IgD-negative memory B cell (primary cell): ENCODE results near the gene IGF2BP1. TPM values are rescaled to one million over a fixed set of nuclear protein-coding genes. Genes with fewer than 3 reads are reported as not detected.
"Not testable (repeated sequence)": the region's sequence is repeated elsewhere in the genome, so short reads cannot be mapped to it uniquely, and the experiment has no call there.

ENCODE experiments used
- H3K27ac Mint-ChIP-seq, 3 donors: one replicate each; pipeline ENCODE4 v1.8.0; 2020 to 2022; ENCODE audit warnings: mild to moderate bottlenecking in 3 of 3, mixed read lengths in 3 of 3, moderate library complexity in 1 of 3
- H3K27me3 Mint-ChIP-seq: one replicate; pipeline ENCODE4 v1.8.0; 2021; ENCODE audit warnings: mixed read lengths
- H3K36me3 Mint-ChIP-seq: one replicate; pipeline ENCODE4 v1.8.0; 2020; ENCODE audit warnings: mild to moderate bottlenecking, mixed read lengths
- H3K4me1 Mint-ChIP-seq, 3 donors: one replicate each; pipeline ENCODE4 v1.8.0; 2020 to 2022; ENCODE audit warnings: mixed read lengths in 3 of 3, mild to moderate bottlenecking in 1 of 3
- H3K4me3 Mint-ChIP-seq, 4 donors: one replicate each; pipeline ENCODE4 v1.8.0; 2020 to 2022; ENCODE audit warnings: mild to moderate bottlenecking in 4 of 4, mixed read lengths in 4 of 4, moderate library complexity in 3 of 4
- H3K9me3 Mint-ChIP-seq, 3 donors: one replicate each; pipeline ENCODE4 v1.8.0; 2020 to 2021; ENCODE audit warnings: mixed read lengths in 3 of 3, mild to moderate bottlenecking in 1 of 3
- polyA plus RNA-seq: library from polyadenylated mRNA; unstranded; fragments of 300-500 nt; fragmentation: Illumina TruSeq; gene quantifications from one replicate; pipeline ENCODE4 v1.2.3, GENCODE V29; 2021

Gene IGF2BP1
- polyA plus RNA-seq, 1 donor from 2014 or later = not detected

DNA sequence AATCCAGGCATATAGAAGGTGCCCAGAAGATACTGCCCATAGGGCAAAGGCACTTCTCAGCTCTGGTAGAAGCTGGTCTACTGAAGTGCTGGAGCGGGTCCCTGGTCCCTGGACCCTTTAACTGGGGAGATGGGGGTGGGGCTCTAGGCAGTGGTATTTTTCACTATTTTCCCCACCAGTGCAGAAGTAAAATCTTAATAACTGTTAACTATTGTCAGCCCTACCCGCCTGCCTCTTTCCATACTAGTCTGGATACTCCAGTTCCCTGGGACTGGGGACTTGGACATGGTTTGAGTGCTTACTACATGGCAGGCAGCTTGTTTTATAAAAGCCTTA is 24.6 kb downstream of the IGF2BP1 start:
- no peak overlapping the region for H3K4me3 Mint-ChIP-seq
- no peaks in the 10 kb centered on the region for H3K36me3 Mint-ChIP-seq
- H3K4me1 Mint-ChIP-seq = no peaks in the 10 kb centered on the region
- H3K9me3 Mint-ChIP-seq = no peaks in the 10 kb centered on the region
- peaks cover 2% of the 10 kb centered on the region for H3K27me3 Mint-ChIP-seq
- no peak overlapping the region for H3K27ac Mint-ChIP-seq

DNA sequence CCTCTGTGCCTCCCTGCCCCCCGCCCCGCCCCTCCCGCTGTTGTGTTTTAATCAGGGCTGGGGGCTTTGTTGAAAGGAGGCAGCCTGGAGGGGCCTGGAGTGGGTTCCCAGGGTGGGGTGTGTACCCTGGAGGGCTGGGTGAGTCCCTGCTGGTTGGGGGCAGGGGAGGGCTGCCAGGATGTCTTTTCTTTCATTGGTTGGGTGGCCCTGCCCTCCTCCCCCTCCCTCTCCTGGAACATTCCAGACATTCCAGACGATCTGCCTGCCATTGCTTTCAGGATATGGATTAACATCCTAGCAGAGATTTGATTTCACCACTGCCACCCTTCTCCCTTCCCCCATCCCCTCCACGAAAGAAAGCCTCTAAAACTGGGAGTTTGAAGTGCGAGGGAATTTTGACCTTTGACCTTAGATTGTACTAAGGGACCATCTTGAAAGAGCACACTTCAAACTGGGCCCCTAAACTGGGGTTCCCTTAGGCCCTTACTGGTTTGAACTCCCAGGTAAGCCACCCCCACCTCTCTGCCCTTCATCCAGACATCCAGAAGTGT is 25.3 kb downstream of the IGF2BP1 start:
- peaks cover 2% of the 10 kb centered on the region for H3K27me3 Mint-ChIP-seq
- no peaks in the 10 kb centered on the region for H3K4me1 Mint-ChIP-seq
- H3K4me3 Mint-ChIP-seq = no peak overlapping the region
- no peak overlapping the region for H3K27ac Mint-ChIP-seq
- no peaks in the 10 kb centered on the region for H3K9me3 Mint-ChIP-seq
- no peaks in the 10 kb centered on the region for H3K36me3 Mint-ChIP-seq

- H3K4me1 Mint-ChIP-seq = no peaks in the 10 kb centered on the region
- no peaks in the 10 kb centered on the region for H3K9me3 Mint-ChIP-seq
- no peaks in the 10 kb centered on the region for H3K36me3 Mint-ChIP-seq
- no peak overlapping the region for H3K4me3 Mint-ChIP-seq
- H3K27ac Mint-ChIP-seq = no peak overlapping the region
- peaks cover 2% of the 10 kb centered on the region for H3K27me3 Mint-ChIP-seq
These were observed 27.3 kb downstream of the IGF2BP1 start for GRCh38 chr17:49024523-49024922.

- H3K4me1 Mint-ChIP-seq, H3K27ac Mint-ChIP-seq, H3K4me3 Mint-ChIP-seq, H3K9me3 Mint-ChIP-seq, H3K27me3 Mint-ChIP-seq, H3K36me3 Mint-ChIP-seq: not testable (repeated sequence)
These were observed 29.3 kb downstream of the IGF2BP1 start for GRCh38 chr17:49026447-49026846.

GRCh38 chr17:49028271-49028670 is 31.1 kb downstream of the IGF2BP1 start:
- Mint-ChIP-seq H3K9me3 (no peaks in the 10 kb centered on the region), H3K27me3 (no peaks in the 10 kb centered on the region), H3K4me1 (peaks cover 0 to 6% (median 6%) of the 10 kb centered on the region in 3 donors), H3K27ac (no peak overlapping the region), H3K36me3 (no peaks in the 10 kb centered on the region), H3K4me3 (no peak overlapping the region)

DNA sequence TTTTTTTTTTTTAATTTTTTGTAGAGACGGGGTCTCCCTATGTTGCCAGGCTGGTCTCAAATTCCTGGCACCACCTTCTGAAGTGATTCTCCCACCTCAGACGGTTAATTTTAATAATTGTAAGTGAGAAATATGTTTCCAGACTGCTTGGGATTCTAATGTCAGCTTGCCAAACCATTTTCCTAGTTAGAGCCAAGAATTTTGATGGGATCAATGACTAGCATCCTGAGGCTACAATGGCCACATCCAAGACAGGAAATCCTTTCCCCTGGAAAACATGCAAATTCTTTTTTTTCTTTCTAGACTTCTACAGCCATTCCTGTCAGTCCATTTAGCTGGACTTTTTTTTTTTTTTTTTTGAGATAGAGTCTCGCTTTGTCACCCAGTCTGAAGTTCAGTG is 32.6 kb downstream of the IGF2BP1 start:
- Mint-ChIP-seq H3K27ac (no peak overlapping the region), H3K27me3 (no peaks in the 10 kb centered on the region), H3K4me1 (peaks cover 0 to 6% (median 6%) of the 10 kb centered on the region in 3 donors), H3K4me3 (no peak overlapping the region), H3K36me3 (no peaks in the 10 kb centered on the region), H3K9me3 (no peaks in the 10 kb centered on the region)

GRCh38 chr17:49031965-49032928 is 35.1 kb downstream of the IGF2BP1 start:
- Mint-ChIP-seq H3K27ac (no peak overlapping the region), H3K27me3 (peaks cover 1% of the 10 kb centered on the region), H3K4me3 (no peak overlapping the region), H3K36me3 (peaks cover 2% of the 10 kb centered on the region), H3K9me3 (no peaks in the 10 kb centered on the region), H3K4me1 (peaks cover 0 to 8% (median 6%) of the 10 kb centered on the region in 3 donors)

DNA sequence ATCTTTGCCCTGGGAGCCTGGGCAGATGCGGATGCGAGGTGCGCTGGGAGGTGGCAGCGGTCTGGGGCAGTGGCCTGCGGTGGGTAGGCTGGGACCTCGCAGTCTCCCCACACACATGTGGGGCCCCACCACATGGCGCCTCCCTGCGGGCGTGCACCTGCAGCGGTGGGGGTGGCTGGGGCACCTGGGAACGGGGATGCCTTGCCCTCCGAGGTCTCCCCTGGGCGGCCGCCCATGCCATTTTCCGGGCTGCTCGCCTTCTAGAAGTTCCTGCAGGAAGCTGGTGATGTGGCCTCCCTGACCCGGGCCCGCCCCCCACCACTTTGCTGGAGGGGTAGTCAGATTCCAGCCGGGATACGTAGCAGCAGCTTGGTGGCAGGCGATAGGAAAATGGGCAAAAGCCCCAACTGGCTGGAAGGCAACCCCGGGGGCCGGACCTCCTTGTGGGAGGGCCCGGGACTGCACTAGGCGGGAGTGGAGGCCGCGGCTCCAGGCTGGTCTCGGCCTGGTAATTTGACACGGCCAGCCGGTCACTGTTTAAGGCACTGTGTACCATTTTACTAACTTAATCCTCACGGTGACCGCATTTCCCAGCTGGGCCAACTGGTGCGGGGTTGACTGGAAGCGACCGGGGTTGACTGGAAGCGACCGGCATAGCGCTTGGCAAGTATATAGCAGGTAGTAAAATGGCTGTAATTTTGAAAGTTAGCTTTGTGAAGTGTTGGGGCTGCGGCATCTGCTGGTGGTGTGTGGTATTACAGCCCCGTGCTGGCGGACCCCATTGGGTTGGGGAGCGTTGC is 38.5 kb downstream of the IGF2BP1 start:
- peaks cover 2% of the 10 kb centered on the region for H3K36me3 Mint-ChIP-seq
- peaks cover 1% of the 10 kb centered on the region for H3K27me3 Mint-ChIP-seq
- no peak overlapping the region for H3K27ac Mint-ChIP-seq
- no peaks in the 10 kb centered on the region for H3K9me3 Mint-ChIP-seq
- H3K4me3 Mint-ChIP-seq = no peak overlapping the region
- H3K4me1 Mint-ChIP-seq = peaks cover 0 to 9% (median 6%) of the 10 kb centered on the region in 3 donors

DNA sequence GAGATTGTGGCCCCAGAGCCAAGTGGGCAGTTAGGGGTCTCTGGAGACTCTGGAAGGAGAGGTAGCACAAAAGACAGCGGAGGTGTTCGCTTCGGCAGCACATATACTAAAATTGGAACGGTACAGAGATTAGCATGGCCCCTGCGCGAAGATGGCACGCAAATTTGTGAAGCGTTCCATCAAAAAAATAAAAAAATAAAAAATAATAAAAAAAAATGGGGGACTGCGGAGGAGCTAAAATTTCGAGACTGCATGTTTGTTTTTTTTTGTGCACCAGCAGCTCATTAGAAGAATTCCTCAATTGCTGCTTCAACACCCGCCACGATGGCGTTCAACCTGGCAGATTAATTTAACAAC is 39.1 kb downstream of the IGF2BP1 start:
- peaks cover 0 to 9% (median 6%) of the 10 kb centered on the region in 3 donors for H3K4me1 Mint-ChIP-seq
- H3K27ac Mint-ChIP-seq = no peak overlapping the region
- H3K36me3 Mint-ChIP-seq = peaks cover 2% of the 10 kb centered on the region
- H3K27me3 Mint-ChIP-seq = peaks cover 1% of the 10 kb centered on the region
- H3K9me3 Mint-ChIP-seq = no peaks in the 10 kb centered on the region
- no peak overlapping the region for H3K4me3 Mint-ChIP-seq

DNA sequence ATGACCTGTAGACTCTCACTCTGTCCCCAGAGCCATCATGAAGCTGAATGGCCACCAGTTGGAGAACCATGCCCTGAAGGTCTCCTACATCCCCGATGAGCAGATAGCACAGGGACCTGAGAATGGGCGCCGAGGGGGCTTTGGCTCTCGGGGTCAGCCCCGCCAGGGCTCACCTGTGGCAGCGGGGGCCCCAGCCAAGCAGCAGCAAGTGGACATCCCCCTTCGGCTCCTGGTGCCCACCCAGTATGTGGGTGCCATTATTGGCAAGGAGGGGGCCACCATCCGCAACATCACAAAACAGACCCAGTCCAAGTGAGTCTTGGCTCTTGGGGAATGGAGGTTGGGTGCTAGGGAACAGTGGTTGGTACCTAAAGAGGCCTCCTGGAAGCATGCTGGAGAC is 41.0 kb downstream of the IGF2BP1 start:
- peaks cover 2% of the 10 kb centered on the region for H3K36me3 Mint-ChIP-seq
- H3K27ac Mint-ChIP-seq = no peak overlapping the region
- peaks cover 3% of the 10 kb centered on the region for H3K27me3 Mint-ChIP-seq
- no peak overlapping the region for H3K4me3 Mint-ChIP-seq
- no peaks in the 10 kb centered on the region for H3K9me3 Mint-ChIP-seq
- H3K4me1 Mint-ChIP-seq = peaks cover 0 to 3% (median 0%) of the 10 kb centered on the region in 3 donors

GRCh38 chr17:49038544-49038943 is 41.4 kb downstream of the IGF2BP1 start:
- peaks cover 0 to 3% (median 0%) of the 10 kb centered on the region in 3 donors for H3K4me1 Mint-ChIP-seq
- H3K27me3 Mint-ChIP-seq = peaks cover 3% of the 10 kb centered on the region
- no peaks in the 10 kb centered on the region for H3K9me3 Mint-ChIP-seq
- no peak overlapping the region for H3K4me3 Mint-ChIP-seq
- peaks cover 2% of the 10 kb centered on the region for H3K36me3 Mint-ChIP-seq
- H3K27ac Mint-ChIP-seq = no peak overlapping the region

DNA sequence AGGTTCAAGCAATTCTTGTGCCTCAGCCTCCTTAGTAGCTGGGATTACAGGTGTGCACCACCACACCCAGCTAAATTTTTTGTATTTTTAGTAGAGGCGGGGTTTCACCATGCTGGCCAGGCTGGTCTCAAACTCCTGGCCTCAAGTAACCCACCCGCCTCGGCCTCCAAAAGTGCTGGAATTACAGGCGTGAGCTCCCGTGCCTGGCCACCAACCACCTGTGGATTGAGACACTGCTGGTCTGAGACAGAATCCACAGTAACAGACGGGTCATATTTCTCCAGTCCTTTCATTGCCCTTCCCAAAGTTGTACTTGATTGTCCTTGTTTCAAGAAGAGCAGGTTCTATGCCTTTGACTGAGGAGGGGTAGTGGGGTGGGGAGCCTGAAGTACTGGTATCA is 42.3 kb downstream of the IGF2BP1 start:
- not testable (repeated sequence) for H3K36me3 Mint-ChIP-seq, H3K9me3 Mint-ChIP-seq, H3K4me1 Mint-ChIP-seq, H3K27ac Mint-ChIP-seq, H3K27me3 Mint-ChIP-seq
- H3K4me3 Mint-ChIP-seq = peak overlapping the region in 1 of 4 donors; percentile 27

DNA sequence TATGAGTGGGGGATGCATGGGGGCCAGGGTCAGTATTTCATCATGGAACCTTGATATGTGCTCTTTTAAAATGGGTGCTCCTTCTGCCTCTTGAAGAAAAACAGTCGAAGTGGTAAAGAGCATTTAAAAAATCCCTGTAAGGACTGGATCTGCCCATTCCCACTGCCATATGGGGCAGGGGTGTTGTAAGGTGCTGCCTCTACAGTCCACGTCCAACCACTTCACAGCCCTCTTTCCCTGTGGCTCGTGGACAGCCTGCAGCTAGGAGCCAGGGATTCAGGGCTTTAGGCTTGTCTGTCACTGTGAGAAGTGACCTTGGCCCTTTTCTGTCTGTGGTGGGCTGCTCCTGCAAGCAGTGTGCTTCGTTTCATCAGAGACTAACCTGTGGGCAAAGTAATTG is 44.3 kb downstream of the IGF2BP1 start:
- H3K9me3 Mint-ChIP-seq = no peaks in the 10 kb centered on the region
- H3K27ac Mint-ChIP-seq = no peak overlapping the region
- H3K27me3 Mint-ChIP-seq = peaks cover 2% of the 10 kb centered on the region
- peaks cover 0 to 1% (median 0%) of the 10 kb centered on the region in 3 donors for H3K4me1 Mint-ChIP-seq
- no peaks in the 10 kb centered on the region for H3K36me3 Mint-ChIP-seq
- H3K4me3 Mint-ChIP-seq = no peak overlapping the region

GRCh38 chr17:49045376-49045775 is 48.2 kb downstream of the IGF2BP1 start:
- Mint-ChIP-seq H3K27ac (no peak overlapping the region), H3K9me3 (no peaks in the 10 kb centered on the region)

DNA sequence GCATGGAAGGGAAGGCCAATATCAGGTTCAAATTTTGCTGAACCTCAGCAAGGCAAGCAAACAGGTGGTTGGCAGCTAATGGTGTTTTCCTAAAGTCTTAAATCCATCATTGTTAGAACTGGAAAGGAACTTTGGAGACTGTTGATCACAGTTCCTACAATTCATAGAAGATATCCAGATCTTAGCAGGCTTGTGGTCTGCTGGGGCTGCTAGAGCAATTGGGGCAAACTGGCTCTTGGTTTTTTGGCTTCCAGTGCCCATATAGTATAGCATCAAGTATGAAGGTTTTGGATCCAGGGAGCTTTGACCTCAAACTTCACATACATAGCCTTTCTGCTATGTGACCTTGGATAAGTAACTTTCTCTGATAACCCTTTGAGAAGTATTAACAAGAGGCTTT is 49.7 kb downstream of the IGF2BP1 start:
- no peak overlapping the region for H3K27ac Mint-ChIP-seq
- H3K36me3 Mint-ChIP-seq = no peaks in the 10 kb centered on the region
- H3K27me3 Mint-ChIP-seq = peaks cover 2% of the 10 kb centered on the region
- no peak overlapping the region for H3K4me3 Mint-ChIP-seq
- H3K4me1 Mint-ChIP-seq = no peaks in the 10 kb centered on the region
- no peaks in the 10 kb centered on the region for H3K9me3 Mint-ChIP-seq

More at GRCh38 chr17:49045376-49045775, 48.2 kb downstream of the IGF2BP1 start:
- no peaks in the 10 kb centered on the region for H3K36me3 Mint-ChIP-seq
- no peak overlapping the region for H3K4me3 Mint-ChIP-seq
- H3K27me3 Mint-ChIP-seq = peaks cover 2% of the 10 kb centered on the region
- peaks cover 0 to 1% (median 0%) of the 10 kb centered on the region in 3 donors for H3K4me1 Mint-ChIP-seq
